Hepatocyte (in vitro differentiated cells): ENCODE data around the gene PABPN1. TPM values are rescaled to one million over a fixed set of nuclear protein-coding genes. Genes with fewer than 3 reads are reported as not detected.

Source experiments
- DNase-seq: peaks from one replicate; pipeline ENCODE4 v3.0.0-alpha.2; 2016; ENCODE audit warnings: low spot score
- H2AFZ ChIP-seq: fragments of 200-600 bp; sonication (generic); 2 replicates; pipeline ENCODE4 v1.6.0; 2016; ENCODE audit warnings: antibody characterized with exemption, mild to moderate bottlenecking
- H3K27ac ChIP-seq: fragments of 200-600 bp; sonication (generic); 2 replicates; pipeline ENCODE4 v1.5.1; 2016; ENCODE audit warnings: mild to moderate bottlenecking
- H3K27me3 ChIP-seq: fragments of 200-600 bp; sonication (generic); 2 replicates; pipeline ENCODE4 v1.6.1; 2016
- H3K36me3 ChIP-seq: fragments of 200-600 bp; sonication (generic); replicated peaks from 2 replicates; pipeline ENCODE4 v1.5.1; 2016; ENCODE audit warnings: low read depth; ENCODE audit not compliant: insufficient read depth
- H3K4me1 ChIP-seq: fragments of 200-600 bp; sonication (generic); 2 replicates; pipeline ENCODE4 v1.5.1; 2016; ENCODE audit warnings: mild to moderate bottlenecking, moderate library complexity; ENCODE audit not compliant: insufficient read depth
- H3K4me2 ChIP-seq: fragments of 200-600 bp; sonication (generic); 2 replicates; pipeline ENCODE4 v1.6.0; 2016
- H3K4me3 ChIP-seq: fragments of 200-600 bp; sonication (generic); 2 replicates; pipeline ENCODE4 v1.5.1; 2016; ENCODE audit warnings: mild to moderate bottlenecking
- H3K79me2 ChIP-seq: fragments of 200-600 bp; sonication (generic); 2 replicates; pipeline ENCODE4 v1.6.0; 2017; ENCODE audit warnings: mild to moderate bottlenecking
- H3K9me2 ChIP-seq: fragments of 200-600 bp; sonication (generic); replicated peaks from 2 replicates; pipeline ENCODE4 v1.6.0; 2017; ENCODE audit warnings: mild to moderate bottlenecking; ENCODE audit not compliant: insufficient read depth
- H3K9me3 ChIP-seq: fragments of 200-600 bp; sonication (generic); 2 replicates; pipeline ENCODE4 v1.5.1; 2016; ENCODE audit warnings: low read depth, mild to moderate bottlenecking
- H4K20me1 ChIP-seq: fragments of 200-600 bp; sonication (generic); 2 replicates; pipeline ENCODE4 v1.6.0; 2016; ENCODE audit warnings: mild to moderate bottlenecking; ENCODE audit not compliant: insufficient read depth, poor library complexity, severe bottlenecking
- EZH2 ChIP-seq: fragments of 200-600 bp; sonication (generic); IDR thresholded peaks from 2 replicates; pipeline ENCODE4 v1.6.1; 2016; ENCODE audit warnings: antibody characterized with exemption, mild to moderate bottlenecking, borderline replicate concordance
- EZH2phosphoT487 ChIP-seq: fragments of 200-600 bp; sonication (generic); IDR thresholded peaks from one replicate; pipeline ENCODE4 v1.6.1; 2018; ENCODE audit warnings: antibody characterized with exemption, mild to moderate bottlenecking, low read depth, moderate library complexity; ENCODE audit not compliant: unreplicated experiment, severe bottlenecking
- whole genome bisulfite sequencing: methylation state at CpG from one replicate; pipeline ENCODE4 v1.1.6; 2016; ENCODE audit warnings: low lambda C conversion rate; ENCODE audit errors: missing lambda C conversion rate; 5-methylcytosine and 5-hydroxymethylcytosine counted together
- polyA plus RNA-seq: library from polyadenylated mRNA; unstranded; fragments of >200 nt; fragmentation: Nextera tagmentation; extraction: Ambion mirVana; gene quantifications from 2 replicates; pipeline ENCODE4 v1.2.1, GENCODE V29; 2016
- total RNA-seq: library from RNA; depleted of rRNA; stranded (reverse); fragments of >200 nt; gene quantifications from 2 replicates; pipeline ENCODE4 v1.2.3, GENCODE V29; 2014
- TF ChIP-seq, protein P1 (sequence below): fragments of 200-600 bp; sonication (generic); IDR thresholded peaks from 2 replicates; pipeline ENCODE4 v1.5.1; 2016; ENCODE audit warnings: antibody characterized with exemption, mild to moderate bottlenecking; ENCODE audit not compliant: poor library complexity

The PABPN1 gene
- total and polyA plus RNA-seq, 2 experiments from 2014 or later = 116 to 213 TPM

DNA sequence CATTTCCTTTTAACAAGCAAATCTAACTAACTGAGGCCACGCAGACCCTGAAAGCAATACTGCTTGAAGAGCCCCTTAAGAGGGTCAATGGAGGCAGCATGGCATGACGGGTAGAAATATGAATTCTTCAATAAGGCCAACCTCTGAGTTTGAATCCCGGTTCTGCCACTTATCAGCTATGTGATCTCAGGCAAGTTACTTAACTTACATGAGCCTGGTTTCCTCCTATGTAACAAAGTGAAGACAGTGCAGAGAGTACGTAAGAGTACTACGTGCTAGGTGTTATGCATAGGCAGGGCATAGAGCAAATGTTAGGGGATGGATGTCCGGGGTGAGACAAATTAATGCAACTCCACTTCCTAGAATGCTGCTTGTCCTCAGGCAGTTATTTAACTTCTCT lies 40.0 kb upstream of the PABPN1 start:
- Histone ChIP-seq H3K9me2 (no peaks in the 10 kb centered on the region), H3K9me3 (no peaks in the 10 kb centered on the region), H3K27me3 (no peaks in the 10 kb centered on the region), H3K4me2 (no peak overlapping the region), H3K4me1 (peaks cover 11% of the 10 kb centered on the region), H4K20me1 (no peaks in the 10 kb centered on the region), H3K4me3 (no peak overlapping the region), H2AFZ (no peak overlapping the region), H3K36me3 (no peaks in the 10 kb centered on the region), H3K27ac (no peak overlapping the region), H3K79me2 (peaks cover 50% of the 10 kb centered on the region)
- 90% methylated on average over 6 of the region's 6 CpGs for WGBS
- no peak for DNase-seq
- TF ChIP-seq EZH2phosphoT487 = no peak
- TF ChIP-seq, protein P1, sequence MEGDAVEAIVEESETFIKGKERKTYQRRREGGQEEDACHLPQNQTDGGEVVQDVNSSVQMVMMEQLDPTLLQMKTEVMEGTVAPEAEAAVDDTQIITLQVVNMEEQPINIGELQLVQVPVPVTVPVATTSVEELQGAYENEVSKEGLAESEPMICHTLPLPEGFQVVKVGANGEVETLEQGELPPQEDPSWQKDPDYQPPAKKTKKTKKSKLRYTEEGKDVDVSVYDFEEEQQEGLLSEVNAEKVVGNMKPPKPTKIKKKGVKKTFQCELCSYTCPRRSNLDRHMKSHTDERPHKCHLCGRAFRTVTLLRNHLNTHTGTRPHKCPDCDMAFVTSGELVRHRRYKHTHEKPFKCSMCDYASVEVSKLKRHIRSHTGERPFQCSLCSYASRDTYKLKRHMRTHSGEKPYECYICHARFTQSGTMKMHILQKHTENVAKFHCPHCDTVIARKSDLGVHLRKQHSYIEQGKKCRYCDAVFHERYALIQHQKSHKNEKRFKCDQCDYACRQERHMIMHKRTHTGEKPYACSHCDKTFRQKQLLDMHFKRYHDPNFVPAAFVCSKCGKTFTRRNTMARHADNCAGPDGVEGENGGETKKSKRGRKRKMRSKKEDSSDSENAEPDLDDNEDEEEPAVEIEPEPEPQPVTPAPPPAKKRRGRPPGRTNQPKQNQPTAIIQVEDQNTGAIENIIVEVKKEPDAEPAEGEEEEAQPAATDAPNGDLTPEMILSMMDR = no peak
- no peak for TF ChIP-seq EZH2

DNA sequence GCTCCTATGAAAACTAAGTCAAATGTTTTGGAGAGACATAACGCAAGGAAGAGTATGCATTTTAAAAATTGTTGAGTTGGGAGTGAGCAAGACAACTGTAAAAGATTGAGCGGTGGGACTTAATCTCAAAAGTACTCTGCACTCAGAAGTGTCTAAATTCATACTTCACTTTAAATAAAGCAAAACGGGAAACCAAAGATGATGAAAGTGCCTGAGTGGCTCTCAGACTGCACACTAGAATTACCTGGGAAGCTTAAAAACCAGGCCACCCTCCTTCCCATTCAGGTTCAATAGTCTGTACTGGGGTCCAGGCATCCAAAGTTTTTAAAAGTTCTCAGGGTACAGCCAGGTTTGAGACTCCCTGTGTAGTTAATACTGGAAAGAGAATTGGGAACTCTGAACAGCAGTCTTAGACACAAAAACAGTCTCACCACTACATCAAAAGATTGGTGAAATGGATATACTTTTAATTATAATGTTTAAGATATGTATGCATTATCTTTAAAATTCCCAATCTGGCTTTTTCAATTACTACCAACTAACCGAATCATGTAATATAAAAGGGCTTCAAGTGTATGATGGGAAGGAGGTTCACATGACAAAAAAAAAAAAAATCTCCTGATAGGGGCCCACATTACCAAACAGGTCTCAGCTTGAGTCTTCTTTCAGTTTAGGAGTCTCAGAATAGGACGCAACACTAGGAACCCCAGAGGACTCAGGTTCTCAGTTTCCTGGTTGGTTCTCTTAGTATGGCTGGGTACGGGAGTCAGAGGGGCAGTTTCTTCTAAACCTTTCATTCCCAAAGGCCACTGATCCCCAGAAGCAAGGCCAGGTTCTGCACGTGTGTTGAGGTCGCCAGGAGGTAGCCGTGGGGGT lies 36.4 kb upstream of the PABPN1 start:
- Histone ChIP-seq H3K79me2 (peaks cover 50% of the 10 kb centered on the region), H4K20me1 (no peaks in the 10 kb centered on the region), H2AFZ (peak overlapping the region; percentile 85), H3K27ac (peak overlapping the region; percentile 92), H3K4me1 (peaks cover 11% of the 10 kb centered on the region), H3K27me3 (no peaks in the 10 kb centered on the region), H3K9me2 (no peaks in the 10 kb centered on the region), H3K4me3 (peak overlapping the region; percentile 69), H3K9me3 (no peaks in the 10 kb centered on the region), H3K4me2 (peak overlapping the region; percentile 88), H3K36me3 (no peaks in the 10 kb centered on the region)
- TF ChIP-seq EZH2 = no peak
- TF ChIP-seq, protein P1 = no peak
- no peak for TF ChIP-seq EZH2phosphoT487
- WGBS = 37% methylated on average over 9 of the region's 9 CpGs
- peak; percentile 28 for DNase-seq

DNA sequence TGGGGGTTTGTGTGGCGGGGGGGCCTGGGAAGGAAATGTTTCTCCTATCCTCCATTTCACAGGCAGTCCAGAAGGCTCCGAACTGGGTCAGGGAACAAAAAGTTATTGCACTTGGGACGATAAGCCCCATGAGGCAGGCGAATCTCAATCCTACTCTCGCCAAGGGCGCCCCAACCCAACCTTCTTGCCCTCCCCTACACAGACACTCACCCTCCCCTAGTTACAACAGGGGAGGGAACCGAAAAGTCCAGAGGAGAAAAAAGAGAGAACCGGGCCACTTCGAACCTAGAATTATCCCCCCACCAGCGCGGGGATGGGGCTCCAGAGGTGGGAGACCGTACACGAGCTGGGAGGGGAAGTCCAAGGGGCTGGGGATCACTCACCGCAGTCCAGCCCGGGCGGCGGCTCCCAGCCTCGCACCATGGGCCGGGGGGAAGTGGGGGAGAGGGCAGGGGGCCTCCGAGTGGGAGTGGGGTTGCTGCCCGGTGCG lies 35.7 kb upstream of the PABPN1 start:
- Histone ChIP-seq H3K9me3 (no peaks in the 10 kb centered on the region), H3K27me3 (no peaks in the 10 kb centered on the region), H3K4me1 (peaks cover 11% of the 10 kb centered on the region), H4K20me1 (no peaks in the 10 kb centered on the region), H3K9me2 (no peaks in the 10 kb centered on the region), H3K4me2 (peak overlapping the region; percentile 88), H3K27ac (peak overlapping the region; percentile 92), H3K4me3 (peak overlapping the region; percentile 69), H3K79me2 (peaks cover 48% of the 10 kb centered on the region), H2AFZ (peak overlapping the region; percentile 85), H3K36me3 (no peaks in the 10 kb centered on the region)
- no peak for DNase-seq
- TF ChIP-seq, protein P1 = no peak
- TF ChIP-seq EZH2phosphoT487 (no peak), EZH2 (no peak)
- WGBS = under 1% methylated on average over 15 of the region's 22 CpGs
